SK-N-MC (cell line): ENCODE measurements around the gene TBL1XR1.
"Not testable (repeated sequence)": the region's sequence is repeated elsewhere in the genome, so short reads cannot be mapped to it uniquely, and the experiment has no call there.

Source experiments
- DNase-seq: peaks from one replicate; pipeline ENCODE4 v3.0.0-alpha.2; 2011; ENCODE audit warnings: low read depth, low spot score
- H3K27ac ChIP-seq: fragments of 200-600 bp; sonication (generic); 2 replicates; pipeline ENCODE4 v1.5.1; 2016; ENCODE audit warnings: mixed run types
- H3K36me3 ChIP-seq: fragments of 200-600 bp; sonication (generic); 2 replicates; pipeline ENCODE4 v1.6.1; 2017; ENCODE audit warnings: antibody characterized with exemption, low read length, mixed read lengths; ENCODE audit not compliant: insufficient read depth
- H3K4me3 ChIP-seq: fragments of 200-600 bp; sonication (generic); 2 replicates; pipeline ENCODE4 v1.5.1; 2016
- H3K9ac ChIP-seq: fragments of 200-600 bp; sonication (generic); 2 replicates; pipeline ENCODE4 v1.8.0; 2017; ENCODE audit warnings: mixed run types, mixed read lengths; ENCODE audit not compliant: insufficient read length
- H3K9me3 ChIP-seq: fragments of 200-600 bp; sonication (generic); 2 replicates; pipeline ENCODE4 v1.6.1; 2017; ENCODE audit warnings: low read depth, mild to moderate bottlenecking, antibody characterized with exemption, low read length, moderate library complexity, mixed read lengths
- EZH2 ChIP-seq: fragments of 200-600 bp; sonication (generic); IDR thresholded peaks from one replicate; pipeline ENCODE4 v1.6.1; 2017; ENCODE audit warnings: antibody characterized with exemption
- FOXP2 ChIP-seq: optimal IDR thresholded peaks from 2 replicates; pipeline ENCODE3; 2011; ENCODE audit warnings: mild to moderate bottlenecking, moderate library complexity; ENCODE audit not compliant: insufficient read depth; ENCODE audit errors: extremely low read length, control extremely low read depth
- POLR2AphosphoS5 ChIP-seq: IDR thresholded peaks from 2 replicates; pipeline ENCODE4 v1.6.1; 2012; ENCODE audit warnings: mild to moderate bottlenecking, low read depth, low read length, borderline replicate concordance

Gene TBL1XR1

GRCh38 chr3:177015881-177016280, 181.4 kb downstream of the TBL1XR1 start:
- Histone ChIP-seq H3K36me3 (peaks cover 28% of the 10 kb centered on the region), H3K9ac (no peak overlapping the region), H3K27ac (peak overlapping the region; percentile 23; the same call in 1 of the 2 replicates), H3K4me3 (no peak overlapping the region), H3K9me3 (no peaks in the 10 kb centered on the region; the same call in 1 of the 2 replicates)
- no peak for DNase-seq
- TF ChIP-seq EZH2 (no peak), POLR2AphosphoS5 (no peak), FOXP2 (no peak)

- no peak for DNase-seq
- peaks cover 16% of the 10 kb centered on the region for H3K36me3 ChIP-seq
- no peak overlapping the region for H3K4me3 ChIP-seq
- H3K27ac ChIP-seq: no peak overlapping the region
- TF ChIP-seq EZH2: no peak
- no peak for TF ChIP-seq FOXP2
- no peak for TF ChIP-seq POLR2AphosphoS5
- H3K9ac ChIP-seq: no peak overlapping the region
- no peaks in the 10 kb centered on the region; the same call in 1 of the 2 replicates for H3K9me3 ChIP-seq
Measured at GRCh38 chr3:177013681-177014280, 183.5 kb downstream of the TBL1XR1 start.

- TF ChIP-seq POLR2AphosphoS5: no peak
- TF ChIP-seq EZH2: no peak
- no peak for TF ChIP-seq FOXP2
- no peaks in the 10 kb centered on the region for H3K36me3 ChIP-seq
Measured at GRCh38 chr3:177005718-177006405, 191.4 kb downstream of the TBL1XR1 start.

GRCh38 chr3:177000159-177000558, 197.1 kb downstream of the TBL1XR1 start:
- not testable (repeated sequence) for DNase-seq, H3K36me3 ChIP-seq, H3K4me3 ChIP-seq, H3K27ac ChIP-seq, H3K9ac ChIP-seq, H3K9me3 ChIP-seq

More at GRCh38 chr3:177005718-177006405, 191.4 kb downstream of the TBL1XR1 start:
- DNase-seq: no peak
- Histone ChIP-seq H3K9ac (no peak overlapping the region), H3K27ac (no peak overlapping the region), H3K9me3 (no peaks in the 10 kb centered on the region), H3K4me3 (no peak overlapping the region)

- no peak for DNase-seq
- no peaks in the 10 kb centered on the region for H3K9me3 ChIP-seq
- no peaks in the 10 kb centered on the region for H3K36me3 ChIP-seq
- H3K27ac ChIP-seq: no peak overlapping the region
- TF ChIP-seq POLR2AphosphoS5 (no peak), EZH2 (no peak), FOXP2 (no peak)
- no peak overlapping the region for H3K9ac ChIP-seq
- H3K4me3 ChIP-seq: no peak overlapping the region
Measured at GRCh38 chr3:176995946-176996345, 201.3 kb downstream of the TBL1XR1 start.

- Histone ChIP-seq H3K4me3 (no peak overlapping the region), H3K36me3 (no peaks in the 10 kb centered on the region), H3K9ac (no peak overlapping the region), H3K27ac (no peak overlapping the region), H3K9me3 (no peaks in the 10 kb centered on the region)
- no peak for DNase-seq
- no peak for TF ChIP-seq POLR2AphosphoS5
- no peak for TF ChIP-seq FOXP2
- TF ChIP-seq EZH2: no peak
Measured at GRCh38 chr3:176994891-176995781, 202.1 kb downstream of the TBL1XR1 start.

- no peak for TF ChIP-seq EZH2
- no peak for TF ChIP-seq POLR2AphosphoS5
- no peak for TF ChIP-seq FOXP2
- no peaks in the 10 kb centered on the region for H3K9me3 ChIP-seq
- no peak overlapping the region for H3K4me3 ChIP-seq
- no peak overlapping the region for H3K27ac ChIP-seq
- H3K9ac ChIP-seq: no peak overlapping the region
- DNase-seq: no peak
- no peaks in the 10 kb centered on the region for H3K36me3 ChIP-seq
Measured at GRCh38 chr3:176994393-176994792, 202.9 kb downstream of the TBL1XR1 start.

GRCh38 chr3:176992978-176993377, 204.3 kb downstream of the TBL1XR1 start:
- H3K36me3 ChIP-seq: no peaks in the 10 kb centered on the region
- TF ChIP-seq POLR2AphosphoS5 (no peak), EZH2 (no peak), FOXP2 (no peak)
- H3K27ac ChIP-seq: peak overlapping the region; percentile 6
- no peak overlapping the region for H3K9ac ChIP-seq
- no peak overlapping the region for H3K4me3 ChIP-seq
- DNase-seq: no peak
- H3K9me3 ChIP-seq: no peaks in the 10 kb centered on the region

GRCh38 chr3:176992565-176992964, 204.7 kb downstream of the TBL1XR1 start:
- no peak for DNase-seq
- no peaks in the 10 kb centered on the region for H3K36me3 ChIP-seq
- no peaks in the 10 kb centered on the region for H3K9me3 ChIP-seq
- H3K9ac ChIP-seq: no peak overlapping the region
- H3K4me3 ChIP-seq: no peak overlapping the region
- peak overlapping the region; percentile 6 for H3K27ac ChIP-seq
- TF ChIP-seq POLR2AphosphoS5: no peak
- no peak for TF ChIP-seq EZH2
- peak; percentile 26 for TF ChIP-seq FOXP2
